IMR-90 (cell line): Measurements from ENCODE around the gene GOSR1. TPM values are rescaled to one million over a fixed set of nuclear protein-coding genes. Genes with fewer than 3 reads are reported as not detected.
A peak's percentile ranks its signal among the peaks of the same experiment; 100 is the strongest.

Experiments
- ATAC-seq: fragments of 200-7000 bp; cut with Tn5 transposase; 2 replicates; pipeline ENCODE4 v1.9.1; 2020; ENCODE audit warnings: low read depth, mild to moderate bottlenecking, moderate library complexity
- BruUV-seq: library from RNA; stranded (reverse); fragments of 400-500 nt; replicated peaks from 2 replicates; lab custom pipeline; 2021; lab: Mats Ljungman, UMichigan
- CTCF ChIA-PET: fragments of 300-600 bp; formaldehyde crosslinking; extraction: SDS; loops from one replicate; lab custom pipeline; 2021; ENCODE audit warnings: antibody characterized with exemption; lab: Yijun Ruan, JAX
- POLR2A ChIA-PET: fragments of 300-600 bp; sonication (Branson Sonifier 250); formaldehyde crosslinking; loops from one replicate; lab custom pipeline; 2022; ENCODE audit warnings: antibody characterized with exemption; ENCODE audit not compliant: unreplicated experiment; lab: Charles Lee
- DNase-seq: peaks from one replicate; pipeline ENCODE4 v3.0.0; 2013
- H2AFZ ChIP-seq: replicated peaks from 2 replicates; pipeline ENCODE3; 2013; ENCODE audit warnings: low read length, mild to moderate bottlenecking; ENCODE audit not compliant: poor library complexity
- H2AK5ac ChIP-seq: 2 replicates; pipeline ENCODE4 v1.6.1; 2013; ENCODE audit warnings: low read depth, low read length, inconsistent platforms
- H2AK9ac ChIP-seq: replicated peaks from 2 replicates; pipeline ENCODE3; 2013; ENCODE audit warnings: mild to moderate bottlenecking, low read depth, low read length, moderate library complexity; ENCODE audit not compliant: poor library complexity
- H2BK120ac ChIP-seq: 2 replicates; pipeline ENCODE4 v1.6.1; 2013; ENCODE audit warnings: low read depth, low read length, inconsistent platforms
- H2BK15ac ChIP-seq: 3 replicates; pipeline ENCODE4 v1.6.1; 2013; ENCODE audit warnings: low read depth, low read length, inconsistent platforms
- H2BK20ac ChIP-seq: 2 replicates; pipeline ENCODE4 v1.6.1; 2013; ENCODE audit warnings: low read depth, mild to moderate bottlenecking, inconsistent platforms, low read length, moderate library complexity
- H2BK5ac ChIP-seq: 2 replicates; pipeline ENCODE4 v1.6.1; 2013; ENCODE audit warnings: mild to moderate bottlenecking, low read depth, low read length, inconsistent platforms; ENCODE audit not compliant: poor library complexity, severe bottlenecking
- H3K14ac ChIP-seq: replicated peaks from 2 replicates; pipeline ENCODE4 v1.6.1; 2013; ENCODE audit warnings: low read depth, low read length, inconsistent platforms
- H3K18ac ChIP-seq: 2 replicates; pipeline ENCODE4 v1.6.1; 2013; ENCODE audit warnings: low read depth, low read length, control low read depth
- H3K23ac ChIP-seq: 2 replicates; pipeline ENCODE4 v1.6.1; 2013; ENCODE audit warnings: low read depth, low read length, inconsistent platforms
- H3K27ac ChIP-seq: 2 replicates; pipeline ENCODE4 v1.5.1; 2013; ENCODE audit warnings: mild to moderate bottlenecking, control low read depth, low read length; ENCODE audit not compliant: insufficient read depth
- H3K27me3 ChIP-seq: 2 replicates; pipeline ENCODE4 v1.6.1; 2013; ENCODE audit warnings: low read length; ENCODE audit not compliant: control insufficient read depth, insufficient read depth
- H3K36me3 ChIP-seq: 2 replicates; pipeline ENCODE4 v1.6.1; 2013; ENCODE audit warnings: low read length, mixed read lengths; ENCODE audit not compliant: control insufficient read depth, insufficient read depth
- H3K4ac ChIP-seq: 2 replicates; pipeline ENCODE4 v1.6.1; 2013; ENCODE audit warnings: low read depth, low read length, inconsistent platforms
- H3K4me1 ChIP-seq: 2 replicates; pipeline ENCODE4 v1.6.1; 2013; ENCODE audit warnings: low read length, mixed read lengths; ENCODE audit not compliant: control insufficient read depth, insufficient read depth
- H3K4me2 ChIP-seq: 2 replicates; pipeline ENCODE4 v1.6.1; 2013; ENCODE audit warnings: low read depth, mild to moderate bottlenecking, control low read depth, low read length, moderate library complexity
- H3K4me3 ChIP-seq: 2 replicates; pipeline ENCODE4 v1.5.1; 2013; ENCODE audit warnings: low read depth, mild to moderate bottlenecking, control low read depth, low read length, moderate library complexity; ENCODE audit not compliant: insufficient read depth
- H3K56ac ChIP-seq: 2 replicates; pipeline ENCODE4 v1.6.1; 2013; ENCODE audit warnings: low read length, inconsistent platforms; ENCODE audit not compliant: insufficient read depth; ENCODE audit errors: extremely low read depth
- H3K79me1 ChIP-seq, 2 experiments: 2 replicates each; pipeline ENCODE4 v1.6.1; 2013; ENCODE audit warnings: low read length in 2 of 2, inconsistent platforms in 1 of 2, low read depth in 1 of 2
- H3K9ac ChIP-seq: 2 replicates; pipeline ENCODE4 v1.6.1; 2013; ENCODE audit warnings: low read depth, low read length, control low read depth
- H3K9me1 ChIP-seq: 2 replicates; pipeline ENCODE4 v1.6.1; 2013; ENCODE audit warnings: low read length, inconsistent platforms; ENCODE audit not compliant: insufficient read depth
- H3K9me3 ChIP-seq: 2 replicates; pipeline ENCODE4 v1.6.1; 2013; ENCODE audit warnings: low read length; ENCODE audit not compliant: control insufficient read depth, insufficient read depth
- H4K20me1 ChIP-seq: 2 replicates; pipeline ENCODE4 v1.6.1; 2013; ENCODE audit warnings: low read length, inconsistent platforms; ENCODE audit not compliant: insufficient read depth
- H4K5ac ChIP-seq: 2 replicates; pipeline ENCODE4 v1.6.1; 2013; ENCODE audit warnings: mild to moderate bottlenecking, low read depth, low read length, control low read depth
- H4K8ac ChIP-seq, 2 experiments: 2 replicates each; pipeline ENCODE4 v1.6.1; 2013; ENCODE audit warnings: low read depth in 2 of 2, low read length in 2 of 2, control low read depth in 1 of 2, inconsistent platforms in 1 of 2
- H4K91ac ChIP-seq: 2 replicates; pipeline ENCODE4 v1.6.1; 2013; ENCODE audit warnings: low read depth, low read length, inconsistent platforms; ENCODE audit not compliant: insufficient read depth
- CEBPB ChIP-seq: IDR thresholded peaks from 2 replicates; pipeline ENCODE4 v1.6.1; 2012; ENCODE audit warnings: low read depth, low read length, improper control_type of control experiment
- CTCF ChIP-seq: conservative IDR thresholded peaks from 2 replicates; pipeline ENCODE4 v1.5.1; 2012; ENCODE audit warnings: mild to moderate bottlenecking, low read depth, low read length, improper control_type of control experiment
- MXI1 ChIP-seq: IDR thresholded peaks from 2 replicates; pipeline ENCODE4 v1.6.1; 2012; ENCODE audit warnings: low read depth, mild to moderate bottlenecking, low read length, moderate library complexity, borderline replicate concordance
- SMC3 ChIP-seq: fragments of 150-350 bp; IDR thresholded peaks from 2 replicates; pipeline ENCODE4 v1.6.1; 2016; ENCODE audit warnings: low read depth, mild to moderate bottlenecking, antibody characterized with exemption, low read length, moderate library complexity
- WGBS, 2 experiments: methylation state at CpG; one replicate each; pipeline versions ENCODE4 v1.1.5 to v1.1.7; 2013; ENCODE audit warnings: missing lambda C conversion rate in 2 of 2; ENCODE audit not compliant: insufficient read length in 1 of 2; ENCODE audit errors: extremely low coverage in 2 of 2; 5-methylcytosine and 5-hydroxymethylcytosine counted together
- dilution Hi-C: fragments of 300-500 bp; cut with HindIII; formaldehyde crosslinking; loops from one replicate; pipeline ENCODE4 v1.14.3; 2018; ENCODE audit warnings: low sequenced_read_pairs; ENCODE audit not compliant: unreplicated experiment
- in situ Hi-C: fragments of 300-500 bp; cut with MboI; formaldehyde crosslinking; loops from 3 replicates; pipeline ENCODE4 v1.14.3; 2019; ENCODE audit warnings: low sequenced_read_pairs, inconsistent platforms, mixed read lengths
- intact Hi-C: fragments of 100-400 bp; cut with micrococcal nuclease; formaldehyde crosslinking; loops from 2 replicates; pipeline ENCODE4 v1.10.0; 2022
- polyA plus RNA-seq, 3 experiments: library from polyadenylated mRNA; depleted of rRNA; stranded (reverse); fragments of >200 nt; gene quantifications; 2 replicates each; pipeline ENCODE4 v1.2.3, GENCODE V29; 2012; ENCODE audit warnings: low replicate concordance in 1 of 3
- total RNA-seq: library from RNA; depleted of rRNA; stranded (reverse); fragments of >200 nt; gene quantifications from 2 replicates; pipeline ENCODE4 v1.2.3, GENCODE V29; 2012

The GOSR1 gene
- total and polyA plus RNA-seq, 2 of the 4 experiments (the other 2 are of a cell fraction), result 21.2 to 47.5 TPM

GRCh38 chr17:30476726-30477082, 504 bp upstream of the GOSR1 start:
- Histone ChIP-seq H2AK5ac (no peak overlapping the region), H3K9ac (peak overlapping the region; percentile 80), H3K23ac (peak overlapping the region; percentile 94), H3K4ac (peak overlapping the region; percentile 84), H2AFZ (peak overlapping the region; percentile 99), H2BK5ac (peak overlapping the region; percentile 63), H3K4me2 (peak overlapping the region; percentile 85), H4K8ac (peak overlapping the region; percentile 62 to 98), H3K79me1 (peaks cover 5 to 23% of the 10 kb centered on the region in 2 experiments; a peak in 3 of 4 replicates), H3K9me1 (peaks cover 3% of the 10 kb centered on the region; the same call in 1 of the 2 replicates), H4K91ac (peak overlapping the region; percentile 74), H2BK15ac (peak overlapping the region; percentile 35; the same call in 2 of the 3 replicates), H3K36me3 (peaks cover 5% of the 10 kb centered on the region), H3K18ac (peak overlapping the region; percentile 40; the same call in 1 of the 2 replicates), H2BK120ac (peak overlapping the region; percentile 77), H3K27ac (peak overlapping the region; percentile 14), H3K56ac (peak overlapping the region; percentile 68; the same call in 1 of the 2 replicates), H4K20me1 (no peaks in the 10 kb centered on the region), H2BK20ac (peak overlapping the region; percentile 68), H2AK9ac (peak overlapping the region; percentile 62), H3K27me3 (no peaks in the 10 kb centered on the region), H3K9me3 (no peaks in the 10 kb centered on the region), H4K5ac (peak overlapping the region; percentile 92), H3K4me1 (peaks cover 2% of the 10 kb centered on the region), H3K4me3 (peak overlapping the region; percentile 70), H3K14ac (peak overlapping the region; percentile 93)
- POLR2A ChIA-PET, result no interaction called here
- DNase-seq (peak; percentile 7), ATAC-seq (peak; percentile 36)
- no TSS peak for BruUV-seq
- dilution Hi-C loops (no loop called here), intact Hi-C loops (loop anchor here (1.0 to 10.0 kb wide), 5 partner anchors 124 to 352 kb away; partner anchors contain the start of gene BLMH), in situ Hi-C loops (loop anchor here (5.0 kb wide), 1 partner anchor 241 kb away; no protein-coding TSS in a partner anchor)
- TF ChIP-seq SMC3, result no peak
- no peak for TF ChIP-seq CTCF
- TF ChIP-seq CEBPB, result no peak
- TF ChIP-seq MXI1, result no peak
- CTCF ChIA-PET, result interaction anchor here (0.7 to 1.4 kb wide), 7 partner anchors 11 to 359 kb away, joined by 3 to 5 read pairs (median 3); no protein-coding TSS in a partner anchor
- no CpG with 5 or more reads among the region's 7 CpGs for WGBS, 2 experiments
